Lower lobe of right lung (tissue), 2 donors: Measurements from ENCODE around the gene UPK1B. TPM values are rescaled to one million over a fixed set of nuclear protein-coding genes. Genes with fewer than 3 reads are reported as not detected.

Experiments
- ATAC-seq, 2 donors: fragments of 200-7000 bp; cut with Tn5 transposase; one replicate each; pipeline ENCODE4 v1.9.1; 2020 to 2022; ENCODE audit warnings: mild to moderate bottlenecking in 2 of 2, moderate library complexity in 2 of 2
- DNase-seq: peaks from one replicate; pipeline ENCODE4 v3.0.0-alpha.2; 2020
- H3K27ac ChIP-seq: fragments of 200-600 bp; one replicate; pipeline ENCODE4 v1.8.0; 2022
- H3K27me3 ChIP-seq: fragments of 200-600 bp; one replicate; pipeline ENCODE4 v1.8.0; 2022; ENCODE audit warnings: low read depth
- H3K36me3 ChIP-seq: fragments of 200-600 bp; one replicate; pipeline ENCODE4 v1.8.0; 2022; ENCODE audit warnings: mild to moderate bottlenecking
- H3K4me1 ChIP-seq: fragments of 200-600 bp; one replicate; pipeline ENCODE4 v1.8.0; 2022
- H3K4me3 ChIP-seq: fragments of 200-600 bp; one replicate; pipeline ENCODE4 v1.8.0; 2022; ENCODE audit warnings: mild to moderate bottlenecking
- H3K9me3 ChIP-seq: fragments of 200-600 bp; one replicate; pipeline ENCODE4 v1.8.0; 2022
- CTCF ChIP-seq: fragments of 200-600 bp; IDR thresholded peaks from one replicate; pipeline ENCODE4 v1.8.0; 2022; ENCODE audit warnings: antibody characterized with exemption, mild to moderate bottlenecking
- intact Hi-C: fragments of 100-400 bp; cut with DNase I; formaldehyde crosslinking; loops from one replicate; pipeline ENCODE4 v1.11.0; 2022
- total RNA-seq: library from RNA; stranded (reverse); fragmentation: NEBNext Ultra II Directional; extraction: Animal tissue kit (Norgen Biotek cat#: 25700); gene quantifications from one replicate; pipeline ENCODE4 v1.2.1, GENCODE V29; 2021
- donor health status: DM: no; HTN: yes; CAD: no; lungs with severe emphysema.

The UPK1B gene
- total RNA-seq, 1 donor from 2014 or later, result not detected

- no peaks in the 10 kb centered on the region for H3K27me3 ChIP-seq
- peak; percentile 63 for DNase-seq
These were observed 72.4 kb downstream of the UPK1B start for GRCh38 chr3:119245778-119246177.

More at GRCh38 chr3:119245778-119246177, 72.4 kb downstream of the UPK1B start:
- Histone ChIP-seq H3K4me1 (peaks cover 22% of the 10 kb centered on the region), H3K36me3 (no peaks in the 10 kb centered on the region), H3K27ac (no peak overlapping the region), H3K4me3 (no peak overlapping the region), H3K9me3 (no peaks in the 10 kb centered on the region)
- intact Hi-C loops, result no loop called here
- TF ChIP-seq CTCF, result no peak
- peak in 1 of 2 donors; percentile 10 for ATAC-seq

Other genes with a start within 250 kb of the UPK1B start
- 1.1 TPM for gene IGSF11, start 138.8 kb upstream of the UPK1B start, total RNA-seq
- gene TEX55, start 27.4 kb upstream of the UPK1B start, total RNA-seq, result not detected
- 13.5 TPM for gene B4GALT4, start 67.3 kb downstream of the UPK1B start, total RNA-seq
- gene ARHGAP31, start 120.8 kb downstream of the UPK1B start, total RNA-seq, result 100 TPM